ENCODE results near the gene NTN5.

The NTN5 gene

GRCh38 chr19:48711106-48711662 is 38.4 kb upstream of the NTN5 start:
- no peak for TF ChIP-seq GATA2 (IDR thresholded peaks at IDR 0.05; ENCODE audit: low read depth, low read length)
- no peak for TF ChIP-seq GATA3 (IDR thresholded peaks at IDR 0.05; ENCODE audit: low read depth, low read length)

GRCh38 chr19:48708471-48708870 is 35.7 kb upstream of the NTN5 start:
- TF ChIP-seq GATA2 (IDR thresholded peaks at IDR 0.05; ENCODE audit: low read depth, low read length) (no peak), GATA3 (IDR thresholded peaks at IDR 0.05; ENCODE audit: low read depth, low read length) (no peak)

- TF ChIP-seq GATA2 (IDR thresholded peaks at IDR 0.05; ENCODE audit: low read depth, low read length) (no peak), GATA3 (IDR thresholded peaks at IDR 0.05; ENCODE audit: low read depth, low read length) (no peak)
Observed at GRCh38 chr19:48705431-48705830, 32.6 kb upstream of the NTN5 start.

GRCh38 chr19:48703316-48703715 is 30.5 kb upstream of the NTN5 start:
- TF ChIP-seq GATA2 (IDR thresholded peaks at IDR 0.05; ENCODE audit: low read depth, low read length) (no peak), GATA3 (IDR thresholded peaks at IDR 0.05; ENCODE audit: low read depth, low read length) (no peak)

- TF ChIP-seq GATA3 (IDR thresholded peaks at IDR 0.05; ENCODE audit: low read depth, low read length) (no peak), GATA2 (IDR thresholded peaks at IDR 0.05; ENCODE audit: low read depth, low read length) (no peak)
Observed at GRCh38 chr19:48702701-48703100, 29.9 kb upstream of the NTN5 start.

GRCh38 chr19:48698046-48698445 is 25.2 kb upstream of the NTN5 start:
- no peak for TF ChIP-seq GATA2 (IDR thresholded peaks at IDR 0.05; ENCODE audit: low read depth, low read length)

- TF ChIP-seq GATA3 (IDR thresholded peaks at IDR 0.05; ENCODE audit: low read depth, low read length) (no peak), GATA2 (IDR thresholded peaks at IDR 0.05; ENCODE audit: low read depth, low read length) (no peak)
Observed at GRCh38 chr19:48696353-48697010, 23.7 kb upstream of the NTN5 start.

- TF ChIP-seq GATA2 (IDR thresholded peaks at IDR 0.05; ENCODE audit: low read depth, low read length): no peak
- TF ChIP-seq GATA3 (IDR thresholded peaks at IDR 0.05; ENCODE audit: low read depth, low read length): no peak
Observed at GRCh38 chr19:48695743-48696352, 23.0 kb upstream of the NTN5 start, which contains the start of gene FUT2. Gene FUT2, plus strand, starts transcription at chr19:48695971. Its CDS starts 6,986 bp downstream, at chr19:48702957.

GRCh38 chr19:48689449-48689848 is 16.6 kb upstream of the NTN5 start:
- TF ChIP-seq GATA3 (IDR thresholded peaks at IDR 0.05; ENCODE audit: low read depth, low read length) (no peak), GATA2 (IDR thresholded peaks at IDR 0.05; ENCODE audit: low read depth, low read length) (no peak)

- TF ChIP-seq GATA3 (IDR thresholded peaks at IDR 0.05; ENCODE audit: low read depth, low read length): no peak
- no peak for TF ChIP-seq GATA2 (IDR thresholded peaks at IDR 0.05; ENCODE audit: low read depth, low read length)
Observed at GRCh38 chr19:48687776-48688175, 15.0 kb upstream of the NTN5 start.

GRCh38 chr19:48686088-48686487 is 13.3 kb upstream of the NTN5 start:
- TF ChIP-seq GATA3 (IDR thresholded peaks at IDR 0.05; ENCODE audit: low read depth, low read length) (no peak), GATA2 (IDR thresholded peaks at IDR 0.05; ENCODE audit: low read depth, low read length) (no peak)

GRCh38 chr19:48685583-48685982 is 12.8 kb upstream of the NTN5 start:
- TF ChIP-seq GATA2 (IDR thresholded peaks at IDR 0.05; ENCODE audit: low read depth, low read length) (no peak), GATA3 (IDR thresholded peaks at IDR 0.05; ENCODE audit: low read depth, low read length) (no peak)

GRCh38 chr19:48683349-48683748 is 10.5 kb upstream of the NTN5 start:
- TF ChIP-seq GATA2 (IDR thresholded peaks at IDR 0.05; ENCODE audit: low read depth, low read length) (no peak), GATA3 (IDR thresholded peaks at IDR 0.05; ENCODE audit: low read depth, low read length) (no peak)

GRCh38 chr19:48681127-48681470 is 8.3 kb upstream of the NTN5 start:
- TF ChIP-seq GATA2 (IDR thresholded peaks at IDR 0.05; ENCODE audit: low read depth, low read length): no peak
- TF ChIP-seq GATA3 (IDR thresholded peaks at IDR 0.05; ENCODE audit: low read depth, low read length): no peak

- TF ChIP-seq GATA2 (IDR thresholded peaks at IDR 0.05; ENCODE audit: low read depth, low read length) (no peak), GATA3 (IDR thresholded peaks at IDR 0.05; ENCODE audit: low read depth, low read length) (no peak)
Observed at GRCh38 chr19:48680436-48681126, 7.8 kb upstream of the NTN5 start.
